ENCODE results near the gene TMEM51.

The TMEM51 gene

GRCh38 chr1:15153184-15153841, at the start of gene TMEM51:
TMEM51 (plus strand) TSS chr1:15153747; CDS start chr1:15215088, 61,341 bp downstream.
- no peak for DNase-seq (ENCODE audit: low read depth)

- DNase-seq (ENCODE audit: low read depth): no peak
Observed at GRCh38 chr1:15103906-15104305, 49.6 kb upstream of the TMEM51 start.

GRCh38 chr1:15104768-15105167, 48.8 kb upstream of the TMEM51 start:
- no peak for DNase-seq (ENCODE audit: low read depth)

- DNase-seq (ENCODE audit: low read depth): no peak
Observed at GRCh38 chr1:15106608-15107007, 46.9 kb upstream of the TMEM51 start.

GRCh38 chr1:15107058-15107687, 46.4 kb upstream of the TMEM51 start:
- no peak for DNase-seq (ENCODE audit: low read depth)

GRCh38 chr1:15107911-15108310, 45.6 kb upstream of the TMEM51 start:
- no peak for DNase-seq (ENCODE audit: low read depth)

- DNase-seq (ENCODE audit: low read depth): no peak
Observed at GRCh38 chr1:15110128-15110866, 43.2 kb upstream of the TMEM51 start.

- DNase-seq (ENCODE audit: low read depth): no peak
Observed at GRCh38 chr1:15110867-15111230, 42.7 kb upstream of the TMEM51 start.

GRCh38 chr1:15113146-15113545, 40.4 kb upstream of the TMEM51 start:
- no peak for DNase-seq (ENCODE audit: low read depth)

GRCh38 chr1:15114884-15115283, 38.7 kb upstream of the TMEM51 start:
- DNase-seq (ENCODE audit: low read depth): no peak

- DNase-seq (ENCODE audit: low read depth): no peak
Observed at GRCh38 chr1:15115542-15116330, 37.8 kb upstream of the TMEM51 start.

- DNase-seq (ENCODE audit: low read depth): no peak
Observed at GRCh38 chr1:15116966-15117365, 36.6 kb upstream of the TMEM51 start.

- no peak for DNase-seq (ENCODE audit: low read depth)
Observed at GRCh38 chr1:15117671-15118325, 35.7 kb upstream of the TMEM51 start.

GRCh38 chr1:15118579-15118978, 35.0 kb upstream of the TMEM51 start:
- no peak for DNase-seq (ENCODE audit: low read depth)

GRCh38 chr1:15120251-15120945, 33.1 kb upstream of the TMEM51 start:
- DNase-seq (ENCODE audit: low read depth): no peak

GRCh38 chr1:15122331-15122730, 31.2 kb upstream of the TMEM51 start:
- DNase-seq (ENCODE audit: low read depth): no peak

GRCh38 chr1:15123270-15123669, 30.3 kb upstream of the TMEM51 start:
- no peak for DNase-seq (ENCODE audit: low read depth)

GRCh38 chr1:15123925-15124324, 29.6 kb upstream of the TMEM51 start:
- no peak for DNase-seq (ENCODE audit: low read depth)

GRCh38 chr1:15124362-15125100, 29.0 kb upstream of the TMEM51 start:
- no peak for DNase-seq (ENCODE audit: low read depth)

GRCh38 chr1:15125101-15125745, 28.3 kb upstream of the TMEM51 start:
- DNase-seq (ENCODE audit: low read depth): no peak
